Measurements from ENCODE around the gene YWHAG. TPM values are rescaled to one million over a fixed set of nuclear protein-coding genes. Genes with fewer than 3 reads are reported as not detected.

Gene YWHAG
- total and polyA plus RNA-seq, 9 of the 15 experiments (the other 6 are each of a cell fraction or from before 2014, with no cell fraction given) = 30.4 to 246 (median 94.5) TPM

DNA sequence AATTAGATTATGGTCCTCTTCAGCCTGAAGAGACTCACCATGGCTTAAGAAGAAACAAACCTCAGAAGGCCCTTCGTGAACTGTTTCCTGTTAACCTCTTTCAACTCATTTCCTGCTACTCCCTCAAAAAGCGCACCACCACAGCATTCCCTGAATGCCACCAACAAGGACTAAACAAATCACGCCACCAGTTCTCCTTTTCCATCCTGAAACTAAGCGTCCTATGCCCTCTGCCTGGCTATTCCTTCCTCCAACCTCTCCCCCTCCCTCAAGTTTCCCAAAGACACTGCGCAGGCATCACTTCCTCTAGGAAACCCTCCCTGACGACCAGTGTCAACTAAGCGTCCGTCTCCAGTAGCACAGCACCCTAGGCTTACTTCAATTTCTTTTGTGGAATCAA is 12.0 kb downstream of the YWHAG start (continued):
- no peak for TF ChIP-seq GATA2 (CRISPR knock-in tag; IDR thresholded peaks at IDR 0.05)
- peak; percentile 16 for TF ChIP-seq POLR2B (IDR thresholded peaks at IDR 0.05; ENCODE audit: low read depth, partially characterized antibody)
- peak; percentile 23; the same call in 1 of the 2 replicates for TF ChIP-seq SUPT5H (IDR thresholded peaks at IDR 0.05)
- TF ChIP-seq ATF1 (CRISPR knock-in tag; IDR thresholded peaks at IDR 0.05) = no peak
- TF ChIP-seq ATF1 (tag; IDR thresholded peaks at IDR 0.05) = no peak
- TF ChIP-seq SRSF1 (IDR thresholded peaks at IDR 0.05; ENCODE audit: low read depth, low read length) = no peak

GRCh38 chr7:76346097-76346496 is 12.7 kb downstream of the YWHAG start:
- Histone ChIP-seq H3K9ac (ENCODE audit: insufficient read depth in 1 of 2, low read depth in 2 of 2, low read length in 2 of 2) (no peak overlapping the region), H4K20me1 (replicated peaks; ENCODE audit: control insufficient read depth, insufficient read depth, low read length) (peaks cover 36% of the 10 kb centered on the region), H3K9me1 (ENCODE audit: control insufficient read depth, insufficient read depth, low read length) (no peaks in the 10 kb centered on the region), H3K9me3 (replicated peaks; ENCODE audit: control insufficient read depth, insufficient read depth, low read depth, low read length) (no peaks in the 10 kb centered on the region), H3K4me2 (ENCODE audit: insufficient read depth, low read length) (no peak overlapping the region), H3K27me3 (ENCODE audit: control insufficient read depth in 2 of 2, insufficient read depth in 2 of 2, low read length in 2 of 2) (no peaks in the 10 kb centered on the region), H3K4me3 (no peak overlapping the region), H3K36me3 (ENCODE audit: control insufficient read depth, insufficient read depth, low read length) (peaks cover 96% of the 10 kb centered on the region), H2AFZ (ENCODE audit: low read depth, low read length) (no peak overlapping the region), H3K79me2 (ENCODE audit: control insufficient read depth, insufficient read depth, low read length) (peaks cover 99% of the 10 kb centered on the region), H3K27ac (ENCODE audit: extremely low read depth, low read depth, low read length) (no peak overlapping the region; the same call in 2 of the 3 replicates), H3K4me1 (replicated peaks in 1 of 2; ENCODE audit: control insufficient read depth in 2 of 2, insufficient read depth in 2 of 2, low read length in 2 of 2) (peaks cover 2 to 17% of the 10 kb centered on the region in 2 experiments; a peak in 4 of 5 replicates)
- in situ Hi-C loops (cut with MboI) (no loop called here), intact Hi-C loops (cut with micrococcal nuclease) (no loop called here)
- POLR2A ChIA-PET = interaction anchor here (1.0 kb wide), 1 partner anchor 80 kb away, joined by 3 read pairs; no protein-coding TSS in a partner anchor
- FAIRE-seq (no peak), DNase-seq (ENCODE audit: extremely low read depth in 1 of 4, low spot score in 3 of 4) (no peak), ATAC-seq (no peak)
- WGBS (ENCODE audit: insufficient coverage, low coverage, missing lambda C conversion rate) = 96% methylated on average over 6 of the region's 6 CpGs
- CTCF ChIA-PET (ENCODE audit: low intra/inter-chr PET ratio) = no interaction called here
- TF ChIP-seq ZC3H4 (CRISPR knock-in tag; IDR thresholded peaks at IDR 0.05; ENCODE audit: borderline replicate concordance) (no peak), POLR2AphosphoS5 (IDR thresholded peaks at IDR 0.05; ENCODE audit: control insufficient read depth, insufficient read depth, low read depth, low read length) (peak; percentile 42), POLR2A (conservative IDR thresholded peaks at IDR 0.05) (peak; percentile 30; the same call in 1 of the 2 replicates), CBFA2T2 (conservative IDR thresholded peaks at IDR 0.05) (no peak), PML (IDR thresholded peaks at IDR 0.05; ENCODE audit: low read length) (0 out of 2 replicates have a peak, but pooled peaks have one; percentile 10), MIER1 (IDR thresholded peaks at IDR 0.05; ENCODE audit: low read depth) (no peak), BDP1 (IDR thresholded peaks at IDR 0.05; ENCODE audit: insufficient read depth, insufficient read length) (no peak), TAF15 (IDR thresholded peaks at IDR 0.05; ENCODE audit: low read depth, low read length) (no peak), THRB (CRISPR knock-in tag; conservative IDR thresholded peaks at IDR 0.05) (0 out of 2 replicates have a peak, but pooled peaks have one; percentile 24)
- TSS peak; percentile 6 for BruUV-seq (replicated peaks)
